HFFc6 (cell line): ENCODE measurements around the gene TSNAXIP1. TPM values are rescaled to one million over a fixed set of nuclear protein-coding genes. Genes with fewer than 3 reads are reported as not detected.
A peak's percentile ranks its signal among the peaks of the same experiment; 100 is the strongest.

Experiments
- DNase-seq: peaks from one replicate; pipeline ENCODE4 v3.0.0-alpha.2; 2018
- H3K27ac Mint-ChIP-seq: 2 replicates; pipeline ENCODE4 v1.8.0; 2020; ENCODE audit warnings: mild to moderate bottlenecking, mixed read lengths
- H3K27me3 Mint-ChIP-seq: 2 replicates; pipeline ENCODE4 v1.8.0; 2021; ENCODE audit warnings: mild to moderate bottlenecking, moderate library complexity, mixed read lengths; ENCODE audit not compliant: insufficient read depth
- H3K36me3 Mint-ChIP-seq: 2 replicates; pipeline ENCODE4 v1.8.0; 2021; ENCODE audit warnings: low read depth, mixed read lengths
- H3K4me1 Mint-ChIP-seq: 2 replicates; pipeline ENCODE4 v1.8.0; 2020; ENCODE audit warnings: low read depth, mixed read lengths
- H3K4me3 Mint-ChIP-seq: 2 replicates; pipeline ENCODE4 v1.8.0; 2020; ENCODE audit warnings: mild to moderate bottlenecking, moderate library complexity, mixed read lengths
- H3K9me3 Mint-ChIP-seq: 2 replicates; pipeline ENCODE4 v1.8.0; 2020; ENCODE audit warnings: mild to moderate bottlenecking, mixed read lengths
- CTCF ChIP-seq: fragments of 200-600 bp; sonication (generic); IDR thresholded peaks from 2 replicates; pipeline ENCODE4 v1.5.0; 2021; ENCODE audit warnings: antibody characterized with exemption, mild to moderate bottlenecking
- total RNA-seq, 6 experiments: library from RNA; stranded (reverse); fragmentation: NEBNext Ultra II Directional; extraction: Animal tissue kit (Norgen Biotek cat#: 25700); gene quantifications; 2 replicates in 1 of 6; 3 replicates in 5 of 6; pipeline ENCODE4 v1.2.3, GENCODE V29; 2021

Gene TSNAXIP1
- total RNA-seq, 6 experiments from 2014 or later, result 0.23 to 1.3 (median 0.79) TPM

DNA sequence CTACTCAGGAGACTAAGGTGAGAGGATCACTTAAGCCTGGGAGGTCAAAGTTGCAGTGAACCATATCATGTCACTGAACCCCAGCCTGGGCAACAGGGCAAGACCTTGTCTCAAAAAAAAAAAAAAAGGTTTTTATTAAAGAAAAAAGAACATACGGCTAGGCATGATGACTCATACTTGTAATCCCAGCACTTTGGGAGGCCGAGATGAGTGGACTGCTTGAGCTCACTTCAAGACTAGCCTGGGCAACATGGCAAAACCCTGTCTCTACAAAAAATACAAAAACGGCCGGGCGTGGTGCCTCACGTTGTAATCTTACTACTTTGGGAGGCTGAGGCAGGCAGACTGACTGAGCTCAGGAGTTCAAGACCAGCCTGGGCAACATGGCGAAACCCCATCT lies 38.7 kb upstream of the TSNAXIP1 start:
- H3K9me3 Mint-ChIP-seq, result no peaks in the 10 kb centered on the region
- DNase-seq, result peak; percentile 60
- peaks cover 28% of the 10 kb centered on the region for H3K36me3 Mint-ChIP-seq
- H3K4me3 Mint-ChIP-seq, result no peak overlapping the region
- TF ChIP-seq CTCF, result no peak
- H3K27ac Mint-ChIP-seq, result peak overlapping the region; percentile 73
- peaks cover 18% of the 10 kb centered on the region for H3K4me1 Mint-ChIP-seq
- H3K27me3 Mint-ChIP-seq, result peaks cover 1% of the 10 kb centered on the region; the same call in 1 of the 2 replicates

- no peaks in the 10 kb centered on the region for H3K27me3 Mint-ChIP-seq
- H3K27ac Mint-ChIP-seq, result no peak overlapping the region; the same call in 1 of the 2 replicates
- no peaks in the 10 kb centered on the region for H3K9me3 Mint-ChIP-seq
- DNase-seq, result no peak
- TF ChIP-seq CTCF, result no peak
- H3K36me3 Mint-ChIP-seq, result peaks cover 32% of the 10 kb centered on the region
- H3K4me3 Mint-ChIP-seq, result no peak overlapping the region
- H3K4me1 Mint-ChIP-seq, result peaks cover 24% of the 10 kb centered on the region
These were observed 36.2 kb upstream of the TSNAXIP1 start for GRCh38 chr16:67770346-67770991.

- TF ChIP-seq CTCF, result no peak
- Mint-ChIP-seq H3K4me1 (peaks cover 24% of the 10 kb centered on the region), H3K27me3 (no peaks in the 10 kb centered on the region; the same call in 1 of the 2 replicates), H3K9me3 (no peaks in the 10 kb centered on the region), H3K36me3 (peaks cover 23% of the 10 kb centered on the region), H3K27ac (no peak overlapping the region), H3K4me3 (no peak overlapping the region)
- DNase-seq, result no peak
These were observed 33.6 kb upstream of the TSNAXIP1 start for GRCh38 chr16:67773099-67773498.

- Mint-ChIP-seq H3K27ac (0 out of 2 replicates have a peak overlapping the region, but pooled peaks have one; percentile 38), H3K36me3 (peaks cover 23% of the 10 kb centered on the region), H3K4me1 (peaks cover 24% of the 10 kb centered on the region), H3K27me3 (peaks cover 2% of the 10 kb centered on the region; the same call in 1 of the 2 replicates), H3K4me3 (no peak overlapping the region), H3K9me3 (no peaks in the 10 kb centered on the region)
- TF ChIP-seq CTCF, result no peak
- no peak for DNase-seq
These were observed 32.9 kb upstream of the TSNAXIP1 start for GRCh38 chr16:67773569-67774456.

DNA sequence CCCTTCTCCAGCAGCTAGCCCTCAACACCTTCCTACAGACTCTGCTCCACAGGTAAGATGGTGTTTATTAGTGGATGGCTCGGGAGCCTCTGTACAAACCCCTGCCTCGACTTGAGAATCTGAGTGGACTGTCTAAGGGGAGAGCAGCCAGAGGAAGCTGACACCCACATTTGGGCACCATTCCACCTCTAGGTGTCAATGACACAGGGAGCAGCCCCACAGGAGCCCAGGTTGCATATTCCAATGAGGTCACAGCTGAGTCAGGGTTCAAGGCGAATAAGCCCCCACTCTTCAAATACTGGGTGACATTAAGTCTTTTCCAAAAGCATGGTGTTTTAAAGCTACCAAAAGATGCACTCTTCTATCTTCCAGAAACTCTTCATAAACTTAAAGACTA lies 32.2 kb upstream of the TSNAXIP1 start:
- Mint-ChIP-seq H3K9me3 (no peaks in the 10 kb centered on the region), H3K36me3 (peaks cover 23% of the 10 kb centered on the region), H3K27me3 (peaks cover 2% of the 10 kb centered on the region; the same call in 1 of the 2 replicates), H3K27ac (no peak overlapping the region), H3K4me1 (peaks cover 24% of the 10 kb centered on the region), H3K4me3 (no peak overlapping the region)
- no peak for TF ChIP-seq CTCF
- DNase-seq, result no peak
